Ovary (tissue), 9 donors: ENCODE results near the gene BANP. TPM values are rescaled to one million over a fixed set of nuclear protein-coding genes. Genes with fewer than 3 reads are reported as not detected.
A peak's percentile ranks its signal among the peaks of the same experiment; 100 is the strongest.

Source experiments
- DNase-seq, 5 donors: peaks; one replicate each; pipeline ENCODE4 v3.0.0-alpha.2; 2019 to 2020
- H3K27ac ChIP-seq, 2 donors: fragments of 200-600 bp; one replicate each; pipeline versions ENCODE4 v1.5.1 to v1.8.0; 2019 to 2022
- H3K27me3 ChIP-seq: fragments of 200-600 bp; one replicate; pipeline ENCODE4 v1.8.0; 2022
- H3K36me3 ChIP-seq: fragments of 200-600 bp; sonication (generic); one replicate; pipeline ENCODE4 v1.5.1; 2019
- H3K4me1 ChIP-seq: one replicate; pipeline ENCODE4 v1.8.1; 2013; ENCODE audit warnings: mild to moderate bottlenecking, moderate library complexity; ENCODE audit not compliant: insufficient read depth
- H3K4me3 ChIP-seq: fragments of 200-600 bp; sonication (generic); one replicate; pipeline ENCODE4 v1.5.1; 2017
- H3K9me3 ChIP-seq, 2 donors: fragments of 200-600 bp in 1 of 2; sonication (generic) in 1 of 2; one replicate each; pipeline versions ENCODE4 v1.5.1 to v1.8.1; 2013 to 2019; ENCODE audit warnings: mild to moderate bottlenecking in 1 of 2, moderate library complexity in 1 of 2
- CTCF ChIP-seq, 3 donors: fragments of 450-650 bp in 2 of 3; fragments of 200-600 bp in 1 of 3; IDR thresholded peaks; one replicate each; pipeline versions ENCODE4 v1.5.1 to v1.8.0; 2016 to 2022; ENCODE audit warnings: antibody characterized with exemption in 3 of 3, mild to moderate bottlenecking in 1 of 3
- EP300 ChIP-seq: sonication (generic); formaldehyde crosslinking; IDR thresholded peaks from one replicate; pipeline ENCODE4 v1.6.1; 2017; ENCODE audit warnings: antibody characterized with exemption
- POLR2A ChIP-seq: fragments of 450-650 bp; IDR thresholded peaks from one replicate; pipeline ENCODE4 v1.6.1; 2017; ENCODE audit warnings: antibody characterized with exemption, mild to moderate bottlenecking, moderate library complexity
- WGBS, 3 donors: extraction: QIAGEN DNeasy Blood & Tissue Kit in 1 of 3; methylation state at CpG; one replicate each; pipeline versions ENCODE4 v1.1.5 to v1.1.7; 2013 to 2017; 5-methylcytosine and 5-hydroxymethylcytosine counted together
- intact Hi-C, 4 donors: fragments of 100-400 bp; cut with DNase I; formaldehyde crosslinking; loops; one replicate each; pipeline versions ENCODE4 v1.11.0 to v1.15.1; 2022 to 2023
- polyA plus RNA-seq, 2 donors: library from polyadenylated mRNA; stranded (reverse); fragments of 200-250 nt in 1 of 2; fragments of 350-450 nt in 1 of 2; fragmentation: Illumina TruSeq in 1 of 2; extraction: RNeasy Lipid Tissue Mini Kit (QIAGEN cat#74804) in 1 of 2; gene quantifications; one replicate each; pipeline ENCODE4 v1.2.3, GENCODE V29; 2013 to 2014
- total RNA-seq, 7 donors: library from RNA; depleted of rRNA in 2 of 7; stranded (reverse); fragments of >200 nt in 2 of 7; fragmentation: NEBNext Ultra II Directional in 3 of 7; extraction: Animal tissue kit (Norgen Biotek cat#: 25700) in 3 of 7; gene quantifications; one replicate each; pipeline versions ENCODE4 v1.1.0 to v1.2.4, GENCODE V29; 2016 to 2023
- donor health status: DM: no; HTN: no; CAD: no; lungs with moderate emphysema.
- donor health status: DM: no; HTN: no; CAD: no.
- donor health status: Bipolar disorder and iron deficiency.
- donor health status: DM: yes; HTN: yes; CAD: no.
- donor health status: DM: no; HTN: no; CAD: no.
- donor health status: DM: yes; HTN: yes; CAD: no.

Gene BANP
- total and polyA plus RNA-seq, 9 donors, result 14.8 to 48.6 (median 28.1) TPM

GRCh38 chr16:88045820-88046303, 94.6 kb downstream of the BANP start:
- H3K4me1 ChIP-seq, result no peaks in the 10 kb centered on the region
- H3K9me3 ChIP-seq, result no peaks in the 10 kb centered on the region
- H3K27me3 ChIP-seq, result no peaks in the 10 kb centered on the region
- peak in 1 of 5 donors; percentile 23 for DNase-seq
- TF ChIP-seq POLR2A, result no peak
- no peak for TF ChIP-seq CTCF (IDR thresholded peaks at IDR 0.05)
- no peak for TF ChIP-seq EP300
- intact Hi-C loops, result no loop called here
- H3K4me3 ChIP-seq, result no peak overlapping the region
- WGBS, 3 donors, result 95 to 97% (median 95%) methylated on average over 18 of the region's 18 CpGs
- H3K36me3 ChIP-seq, result no peaks in the 10 kb centered on the region
- no peak overlapping the region for H3K27ac ChIP-seq

GRCh38 chr16:88047462-88047861, 96.2 kb downstream of the BANP start:
- H3K9me3 ChIP-seq, result no peaks in the 10 kb centered on the region
- no peaks in the 10 kb centered on the region for H3K4me1 ChIP-seq
- H3K27me3 ChIP-seq, result no peaks in the 10 kb centered on the region
- intact Hi-C loops, result no loop called here
- 79 to 88% (median 86%) methylated on average over 3 of the region's 3 CpGs for WGBS, 3 donors
- DNase-seq, result peak in 1 of 5 donors; percentile 21
- H3K4me3 ChIP-seq, result no peak overlapping the region
- TF ChIP-seq POLR2A (no peak), EP300 (no peak), CTCF (IDR thresholded peaks at IDR 0.05) (no peak)
- H3K36me3 ChIP-seq, result no peaks in the 10 kb centered on the region
- no peak overlapping the region for H3K27ac ChIP-seq

- Histone ChIP-seq H3K36me3 (no peaks in the 10 kb centered on the region), H3K27ac (no peak overlapping the region), H3K9me3 (no peaks in the 10 kb centered on the region), H3K4me3 (no peak overlapping the region), H3K4me1 (no peaks in the 10 kb centered on the region), H3K27me3 (no peaks in the 10 kb centered on the region)
- TF ChIP-seq CTCF (IDR thresholded peaks at IDR 0.05) (no peak), POLR2A (no peak), EP300 (no peak)
- peak in 1 of 5 donors; percentile 19 for DNase-seq
- WGBS, 3 donors, result 69 to 81% (median 78%) methylated on average over 15 of the region's 15 CpGs
- intact Hi-C loops, result no loop called here
Observed at GRCh38 chr16:88048985-88049384, 97.8 kb downstream of the BANP start.

- no peak overlapping the region for H3K27ac ChIP-seq
- H3K4me3 ChIP-seq, result no peak overlapping the region
- no peaks in the 10 kb centered on the region for H3K27me3 ChIP-seq
- 88 to 93% (median 88%) methylated on average over 25 of the region's 25 CpGs for WGBS, 3 donors
- intact Hi-C loops, result no loop called here
- H3K4me1 ChIP-seq, result no peaks in the 10 kb centered on the region
- DNase-seq, result peak in 1 of 5 donors; percentile 10
- H3K36me3 ChIP-seq, result no peaks in the 10 kb centered on the region
- H3K9me3 ChIP-seq, result no peaks in the 10 kb centered on the region
- TF ChIP-seq CTCF (IDR thresholded peaks at IDR 0.05) (no peak), EP300 (no peak), POLR2A (no peak)
Observed at GRCh38 chr16:88049561-88050545, 98.6 kb downstream of the BANP start.
